ENCODE results near the gene DMRT2. TPM values are rescaled to one million over a fixed set of nuclear protein-coding genes. Genes with fewer than 3 reads are reported as not detected.
A peak's percentile ranks its signal among the peaks of the same experiment; 100 is the strongest.

DMRT2 gene
- total RNA-seq, 1 experiment from 2014 or later: not detected

DNA sequence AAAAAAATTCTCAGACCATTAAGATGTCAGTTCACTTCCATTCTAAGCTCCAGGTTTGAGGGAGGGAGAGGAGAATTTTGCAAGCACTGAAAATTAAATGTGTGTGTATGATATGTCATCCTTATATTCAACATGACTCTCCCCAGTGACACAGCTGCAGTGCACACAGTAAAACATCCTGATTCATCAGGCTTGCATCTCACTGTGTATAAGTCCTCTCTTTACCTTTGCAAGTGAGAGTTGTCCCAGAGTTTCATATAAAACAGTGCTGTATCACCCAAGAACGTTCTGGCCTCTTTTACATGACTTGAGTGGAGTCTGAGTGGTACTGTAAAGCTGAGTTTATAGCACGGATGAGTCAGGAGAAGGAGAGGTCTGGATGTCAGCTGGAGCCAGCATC lies 50.0 kb downstream of the DMRT2 start:
- ChIA-PET CTCF (interaction anchor here (1.2 kb wide), 1 partner anchor 237 kb away, joined by 4 read pairs; no protein-coding TSS in a partner anchor), POLR2A (ENCODE audit: unreplicated experiment) (no interaction called here)
- H3K4me3 ChIP-seq (ENCODE audit: low read length): no peak overlapping the region
- H3K9ac ChIP-seq (ENCODE audit: low read length): peak overlapping the region; percentile 34; the same call in 1 of the 2 replicates
- peaks cover 11% of the 10 kb centered on the region for H3K4me1 ChIP-seq (ENCODE audit: insufficient read depth, low read length)
- H4K20me1 ChIP-seq (ENCODE audit: low read length): no peaks in the 10 kb centered on the region
- no TSS peak for BruUV-seq (replicated peaks)
- no peaks in the 10 kb centered on the region for H3K36me3 ChIP-seq (ENCODE audit: low read depth, low read length)
- intact Hi-C loops (cut with micrococcal nuclease): loop anchor here (1.0 to 5.0 kb wide), 4 partner anchors 45 to 917 kb away; partner anchors contain the start of gene SMARCA2
- H3K9me2 ChIP-seq (replicated peaks; ENCODE audit: low read length): no peaks in the 10 kb centered on the region
- H3K27ac ChIP-seq (ENCODE audit: low read length): peak overlapping the region; percentile 69
- peak; percentile 89 for ATAC-seq
- TF ChIP-seq EZH2 (IDR thresholded peaks at IDR 0.05; ENCODE audit: low read length, unreplicated experiment) (no peak), EZH2phosphoT487 (IDR thresholded peaks at IDR 0.05; ENCODE audit: borderline replicate concordance, low read length) (no peak)
- TF ChIP-seq, protein P1, sequence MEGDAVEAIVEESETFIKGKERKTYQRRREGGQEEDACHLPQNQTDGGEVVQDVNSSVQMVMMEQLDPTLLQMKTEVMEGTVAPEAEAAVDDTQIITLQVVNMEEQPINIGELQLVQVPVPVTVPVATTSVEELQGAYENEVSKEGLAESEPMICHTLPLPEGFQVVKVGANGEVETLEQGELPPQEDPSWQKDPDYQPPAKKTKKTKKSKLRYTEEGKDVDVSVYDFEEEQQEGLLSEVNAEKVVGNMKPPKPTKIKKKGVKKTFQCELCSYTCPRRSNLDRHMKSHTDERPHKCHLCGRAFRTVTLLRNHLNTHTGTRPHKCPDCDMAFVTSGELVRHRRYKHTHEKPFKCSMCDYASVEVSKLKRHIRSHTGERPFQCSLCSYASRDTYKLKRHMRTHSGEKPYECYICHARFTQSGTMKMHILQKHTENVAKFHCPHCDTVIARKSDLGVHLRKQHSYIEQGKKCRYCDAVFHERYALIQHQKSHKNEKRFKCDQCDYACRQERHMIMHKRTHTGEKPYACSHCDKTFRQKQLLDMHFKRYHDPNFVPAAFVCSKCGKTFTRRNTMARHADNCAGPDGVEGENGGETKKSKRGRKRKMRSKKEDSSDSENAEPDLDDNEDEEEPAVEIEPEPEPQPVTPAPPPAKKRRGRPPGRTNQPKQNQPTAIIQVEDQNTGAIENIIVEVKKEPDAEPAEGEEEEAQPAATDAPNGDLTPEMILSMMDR (conservative IDR thresholded peaks at IDR 0.05; ENCODE audit: low read depth, low read length): no peak
- peak overlapping the region; percentile 50 for H3K4me2 ChIP-seq (ENCODE audit: low read length)
- H3F3A ChIP-seq (ENCODE audit: low read length, unreplicated experiment): no peaks in the 10 kb centered on the region
- peak; percentile 71 for DNase-seq
- no peaks in the 10 kb centered on the region for H3K27me3 ChIP-seq (ENCODE audit: low read length)
- H3K79me2 ChIP-seq (ENCODE audit: low read length): no peaks in the 10 kb centered on the region
- no peak overlapping the region for H2AFZ ChIP-seq (ENCODE audit: low read length)
- no peaks in the 10 kb centered on the region for H3K9me3 ChIP-seq (ENCODE audit: low read length)

DNA sequence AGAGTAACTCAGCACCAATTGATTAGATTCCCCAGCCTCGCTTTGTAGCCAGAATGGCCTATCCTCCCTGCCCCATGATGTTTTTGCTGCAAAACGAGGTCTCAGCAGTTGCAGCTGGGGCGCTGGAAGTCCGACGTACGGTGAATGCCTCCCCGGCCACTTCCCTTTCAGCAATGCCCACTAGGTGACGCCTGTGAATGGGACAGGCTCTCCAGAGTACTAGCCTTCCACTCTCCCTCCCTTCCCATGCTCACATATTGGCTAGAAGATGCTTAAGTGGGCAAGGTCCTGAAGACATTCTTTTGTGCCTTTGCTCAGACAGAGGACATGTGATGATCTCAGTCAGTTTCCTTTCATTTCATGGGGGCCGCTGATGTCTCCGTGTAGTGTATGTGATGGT lies 50.8 kb downstream of the DMRT2 start:
- H3K9me3 ChIP-seq (ENCODE audit: low read length): no peaks in the 10 kb centered on the region
- ATAC-seq: peak; percentile 87
- BruUV-seq (replicated peaks): no TSS peak
- no peaks in the 10 kb centered on the region for H3F3A ChIP-seq (ENCODE audit: low read length, unreplicated experiment)
- H3K4me3 ChIP-seq (ENCODE audit: low read length): no peak overlapping the region
- H2AFZ ChIP-seq (ENCODE audit: low read length): peak overlapping the region; percentile 54
- no peaks in the 10 kb centered on the region for H3K79me2 ChIP-seq (ENCODE audit: low read length)
- ChIA-PET POLR2A (ENCODE audit: unreplicated experiment) (no interaction called here), CTCF (no interaction called here)
- H3K27ac ChIP-seq (ENCODE audit: low read length): peak overlapping the region; percentile 64
- H3K9me2 ChIP-seq (replicated peaks; ENCODE audit: low read length): no peaks in the 10 kb centered on the region
- H3K36me3 ChIP-seq (ENCODE audit: low read depth, low read length): no peaks in the 10 kb centered on the region
- TF ChIP-seq EZH2 (IDR thresholded peaks at IDR 0.05; ENCODE audit: low read length, unreplicated experiment): no peak
- TF ChIP-seq, protein P1 (conservative IDR thresholded peaks at IDR 0.05; ENCODE audit: low read depth, low read length): peak; percentile 71
- H3K4me2 ChIP-seq (ENCODE audit: low read length): peak overlapping the region; percentile 50
- H3K27me3 ChIP-seq (ENCODE audit: low read length): no peaks in the 10 kb centered on the region
- peak; percentile 65 for DNase-seq
- H4K20me1 ChIP-seq (ENCODE audit: low read length): no peaks in the 10 kb centered on the region
- peaks cover 10% of the 10 kb centered on the region for H3K4me1 ChIP-seq (ENCODE audit: insufficient read depth, low read length)
- peak overlapping the region; percentile 34; the same call in 1 of the 2 replicates for H3K9ac ChIP-seq (ENCODE audit: low read length)
- intact Hi-C loops (cut with micrococcal nuclease): loop anchor here (1.0 to 5.0 kb wide), 5 partner anchors 46 to 916 kb away; partner anchors contain the start of gene SMARCA2

DNA sequence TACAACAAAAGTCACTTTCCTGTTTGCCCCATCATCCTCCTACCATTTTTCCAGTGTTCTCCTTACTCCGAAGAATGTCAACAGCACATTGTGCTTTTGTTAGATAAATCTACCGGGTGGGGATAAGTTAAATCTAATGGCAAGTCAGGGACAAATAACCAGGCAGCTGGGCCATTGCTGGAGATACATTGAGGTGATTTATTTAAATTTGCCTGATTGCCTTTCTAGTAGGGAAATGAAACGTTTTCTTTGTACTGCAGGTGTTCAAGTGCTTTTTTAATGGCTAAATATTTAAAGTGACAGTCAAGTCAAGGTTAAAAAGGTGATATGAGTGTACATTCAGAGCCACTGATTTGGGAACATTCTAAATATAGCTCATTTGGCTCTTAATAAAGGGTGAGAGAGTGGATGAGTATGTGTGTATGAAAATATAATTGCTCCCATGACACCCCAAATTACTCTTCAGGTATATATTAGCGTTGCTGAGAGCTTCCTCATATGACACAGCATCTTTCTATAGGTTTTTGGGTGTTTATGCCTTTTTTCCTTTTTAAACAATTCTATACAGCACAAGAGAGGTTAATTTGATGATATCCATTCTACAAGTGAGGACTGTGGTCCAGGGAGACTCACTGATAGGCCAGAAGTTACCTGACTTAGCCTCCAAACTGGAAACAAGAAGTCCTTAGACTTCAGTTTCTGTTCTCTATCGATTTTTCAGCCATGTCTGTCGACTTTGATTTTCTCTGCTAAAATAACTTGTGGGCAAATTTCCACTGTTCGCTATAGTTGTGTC lies 51.9 kb downstream of the DMRT2 start:
- Histone ChIP-seq H3K36me3 (ENCODE audit: low read depth, low read length) (no peaks in the 10 kb centered on the region), H3K4me3 (ENCODE audit: low read length) (no peak overlapping the region), H4K20me1 (ENCODE audit: low read length) (no peaks in the 10 kb centered on the region), H3K9me3 (ENCODE audit: low read length) (no peaks in the 10 kb centered on the region), H3K9ac (ENCODE audit: low read length) (no peak overlapping the region), H3K27ac (ENCODE audit: low read length) (no peak overlapping the region), H2AFZ (ENCODE audit: low read length) (no peak overlapping the region), H3K4me2 (ENCODE audit: low read length) (no peak overlapping the region), H3K79me2 (ENCODE audit: low read length) (no peaks in the 10 kb centered on the region), H3K4me1 (ENCODE audit: insufficient read depth, low read length) (peaks cover 10% of the 10 kb centered on the region), H3K9me2 (replicated peaks; ENCODE audit: low read length) (no peaks in the 10 kb centered on the region), H3K27me3 (ENCODE audit: low read length) (no peaks in the 10 kb centered on the region), H3F3A (ENCODE audit: low read length, unreplicated experiment) (no peaks in the 10 kb centered on the region)
- intact Hi-C loops (cut with micrococcal nuclease): loop anchor here (1.0 to 5.0 kb wide), 3 partner anchors 83 to 915 kb away; partner anchors contain the start of gene SMARCA2
- POLR2A ChIA-PET (ENCODE audit: unreplicated experiment): no interaction called here
- TF ChIP-seq, protein P1 (conservative IDR thresholded peaks at IDR 0.05; ENCODE audit: low read depth, low read length): no peak
- TF ChIP-seq EZH2 (IDR thresholded peaks at IDR 0.05; ENCODE audit: low read length, unreplicated experiment) (no peak), EZH2phosphoT487 (IDR thresholded peaks at IDR 0.05; ENCODE audit: borderline replicate concordance, low read length) (no peak)
- BruUV-seq (replicated peaks): no TSS peak
- CTCF ChIA-PET: no interaction called here
- ATAC-seq (no peak), DNase-seq (no peak)

Measured in PC-3 (cell line).